Measurements from ENCODE around the gene SAMD8.
"Not testable (repeated sequence)": the region's sequence is repeated elsewhere in the genome, so short reads cannot be mapped to it uniquely, and the experiment has no call there.

The SAMD8 gene

GRCh38 chr10:75086278-75086934 is 25.1 kb upstream of the SAMD8 start:
- DNase-seq = no peak

GRCh38 chr10:75088640-75089039 is 22.8 kb upstream of the SAMD8 start:
- DNase-seq = no peak

- no peak for DNase-seq
Observed at GRCh38 chr10:75089634-75090033, 21.8 kb upstream of the SAMD8 start.

- no peak for DNase-seq
Observed at GRCh38 chr10:75091146-75091545, 20.3 kb upstream of the SAMD8 start.

- no peak for DNase-seq
Observed at GRCh38 chr10:75094465-75094864, 17.0 kb upstream of the SAMD8 start.

- no peak for DNase-seq
Observed at GRCh38 chr10:75095631-75096030, 15.8 kb upstream of the SAMD8 start.

GRCh38 chr10:75096749-75097148 is 14.7 kb upstream of the SAMD8 start:
- no peak for DNase-seq

- peak; percentile 18 for DNase-seq
Observed at GRCh38 chr10:75097666-75098285, 13.7 kb upstream of the SAMD8 start.

- DNase-seq = no peak
Observed at GRCh38 chr10:75098902-75099673, 12.4 kb upstream of the SAMD8 start.

- peak; percentile 64 for DNase-seq
Observed at GRCh38 chr10:75099952-75100763, 11.3 kb upstream of the SAMD8 start.

- DNase-seq = no peak
Observed at GRCh38 chr10:75100764-75101291, 10.6 kb upstream of the SAMD8 start.

GRCh38 chr10:75101416-75102251 is 9.8 kb upstream of the SAMD8 start:
- no peak for DNase-seq

GRCh38 chr10:75102830-75103673 is 8.4 kb upstream of the SAMD8 start:
- no peak for DNase-seq

GRCh38 chr10:75103881-75104686 is 7.4 kb upstream of the SAMD8 start:
- no peak for DNase-seq

- DNase-seq = no peak
Observed at GRCh38 chr10:75104842-75105241, 6.6 kb upstream of the SAMD8 start.

GRCh38 chr10:75105576-75106197 is 5.8 kb upstream of the SAMD8 start:
- no peak for DNase-seq

- DNase-seq = no peak
Observed at GRCh38 chr10:75106242-75106641, 5.2 kb upstream of the SAMD8 start.

- DNase-seq = not testable (repeated sequence)
Observed at GRCh38 chr10:75106891-75107290, 4.6 kb upstream of the SAMD8 start.
